ENCODE measurements around the gene EZH2.

GRCh38 chr7:148866362-148866761 lies 17.7 kb downstream of the EZH2 start:
- TF ChIP-seq, protein P1, sequence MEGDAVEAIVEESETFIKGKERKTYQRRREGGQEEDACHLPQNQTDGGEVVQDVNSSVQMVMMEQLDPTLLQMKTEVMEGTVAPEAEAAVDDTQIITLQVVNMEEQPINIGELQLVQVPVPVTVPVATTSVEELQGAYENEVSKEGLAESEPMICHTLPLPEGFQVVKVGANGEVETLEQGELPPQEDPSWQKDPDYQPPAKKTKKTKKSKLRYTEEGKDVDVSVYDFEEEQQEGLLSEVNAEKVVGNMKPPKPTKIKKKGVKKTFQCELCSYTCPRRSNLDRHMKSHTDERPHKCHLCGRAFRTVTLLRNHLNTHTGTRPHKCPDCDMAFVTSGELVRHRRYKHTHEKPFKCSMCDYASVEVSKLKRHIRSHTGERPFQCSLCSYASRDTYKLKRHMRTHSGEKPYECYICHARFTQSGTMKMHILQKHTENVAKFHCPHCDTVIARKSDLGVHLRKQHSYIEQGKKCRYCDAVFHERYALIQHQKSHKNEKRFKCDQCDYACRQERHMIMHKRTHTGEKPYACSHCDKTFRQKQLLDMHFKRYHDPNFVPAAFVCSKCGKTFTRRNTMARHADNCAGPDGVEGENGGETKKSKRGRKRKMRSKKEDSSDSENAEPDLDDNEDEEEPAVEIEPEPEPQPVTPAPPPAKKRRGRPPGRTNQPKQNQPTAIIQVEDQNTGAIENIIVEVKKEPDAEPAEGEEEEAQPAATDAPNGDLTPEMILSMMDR (conservative IDR thresholded peaks at IDR 0.05; ENCODE audit: low read depth, low read length) = no peak
- TF ChIP-seq POLR2A (IDR thresholded peaks at IDR 0.05; ENCODE audit: low read depth, low read length) (no peak), CEBPB (IDR thresholded peaks at IDR 0.05; ENCODE audit: low read depth, low read length) (no peak), RAD21 (IDR thresholded peaks at IDR 0.05; ENCODE audit: low read length) (no peak), MAZ (IDR thresholded peaks at IDR 0.05; ENCODE audit: borderline replicate concordance, low read depth, low read length) (no peak), FOS (IDR thresholded peaks at IDR 0.05; ENCODE audit: low read depth, low read length) (no peak), MAFK (IDR thresholded peaks at IDR 0.05; ENCODE audit: low read depth, low read length) (no peak), SMC3 (IDR thresholded peaks at IDR 0.05; ENCODE audit: low read depth, low read length) (no peak), USF2 (IDR thresholded peaks at IDR 0.05; ENCODE audit: low read depth, low read length) (no peak), BHLHE40 (IDR thresholded peaks at IDR 0.05; ENCODE audit: low read depth, low read length) (no peak), RFX5 (IDR thresholded peaks at IDR 0.05; ENCODE audit: low read depth, low read length) (no peak)
- TF ChIP-seq, protein P2, sequence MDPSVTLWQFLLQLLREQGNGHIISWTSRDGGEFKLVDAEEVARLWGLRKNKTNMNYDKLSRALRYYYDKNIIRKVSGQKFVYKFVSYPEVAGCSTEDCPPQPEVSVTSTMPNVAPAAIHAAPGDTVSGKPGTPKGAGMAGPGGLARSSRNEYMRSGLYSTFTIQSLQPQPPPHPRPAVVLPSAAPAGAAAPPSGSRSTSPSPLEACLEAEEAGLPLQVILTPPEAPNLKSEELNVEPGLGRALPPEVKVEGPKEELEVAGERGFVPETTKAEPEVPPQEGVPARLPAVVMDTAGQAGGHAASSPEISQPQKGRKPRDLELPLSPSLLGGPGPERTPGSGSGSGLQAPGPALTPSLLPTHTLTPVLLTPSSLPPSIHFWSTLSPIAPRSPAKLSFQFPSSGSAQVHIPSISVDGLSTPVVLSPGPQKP (IDR thresholded peaks at IDR 0.05; ENCODE audit: borderline replicate concordance, low read depth, low read length) = no peak
